Endothelial cell of umbilical vein (primary cell): Measurements from ENCODE around the gene HEXIM2. TPM values are rescaled to one million over a fixed set of nuclear protein-coding genes. Genes with fewer than 3 reads are reported as not detected.

ENCODE experiments used
- BruUV-seq: library from RNA; stranded (reverse); fragments of 400-500 nt; replicated peaks from 2 replicates; lab custom pipeline; 2021; lab: Mats Ljungman, UMichigan
- CTCF ChIA-PET: fragments of 300-600, 350-600 bp; sonication (Branson Sonifier 250); formaldehyde crosslinking; loops from one replicate; lab custom pipeline; 2021; ENCODE audit warnings: antibody characterized with exemption, inconsistent platforms; lab: Charles Lee
- POLR2A ChIA-PET: fragments of 300-600, 350-600 bp; sonication (Branson Sonifier 250); formaldehyde crosslinking; loops from one replicate; lab custom pipeline; 2021; ENCODE audit warnings: antibody characterized with exemption, inconsistent platforms; lab: Charles Lee
- DNase-seq: peaks from one replicate; pipeline ENCODE4 v3.0.0-alpha.2; 2011; ENCODE audit warnings: low read depth, low spot score
- FAIRE-seq: peaks from 2 replicates; lab custom pipeline; 2011; peaks lifted over from hg19 to GRCh38; lab: Jason Lieb, UNC
- H2AFZ ChIP-seq: 2 replicates; pipeline ENCODE4 v1.6.0; 2012; ENCODE audit warnings: low read depth, low read length, control low read depth, inconsistent platforms
- H3K27ac ChIP-seq: 2 replicates; pipeline ENCODE4 v1.5.1; 2011; ENCODE audit warnings: low read depth, mild to moderate bottlenecking, control low read depth, low read length, moderate library complexity; ENCODE audit not compliant: insufficient read depth
- H3K27me3 ChIP-seq, 2 experiments: 2 replicates each; pipeline versions ENCODE4 v1.6.0 to v1.6.1; 2011; ENCODE audit warnings: low read length in 2 of 2, mixed read lengths in 1 of 2; ENCODE audit not compliant: control insufficient read depth in 2 of 2, insufficient read depth in 2 of 2
- H3K36me3 ChIP-seq, 2 experiments: 2 replicates in 1 of 2; 3 replicates in 1 of 2; pipeline ENCODE4 v1.5.1; 2011; ENCODE audit warnings: low read length in 2 of 2, mild to moderate bottlenecking in 1 of 2, moderate library complexity in 1 of 2; ENCODE audit not compliant: control insufficient read depth in 2 of 2, insufficient read depth in 2 of 2; ENCODE audit errors: extremely low read depth in 1 of 2
- H3K4me1 ChIP-seq: 3 replicates; pipeline ENCODE4 v1.5.1; 2011; ENCODE audit warnings: mild to moderate bottlenecking, low read length; ENCODE audit not compliant: control insufficient read depth, insufficient read depth; ENCODE audit errors: extremely low read depth
- H3K4me2 ChIP-seq: 2 replicates; pipeline ENCODE4 v1.6.1; 2011; ENCODE audit warnings: low read length, control low read depth, mixed read lengths; ENCODE audit not compliant: insufficient read depth
- H3K4me3 ChIP-seq, 3 experiments: fragments of 200-600 bp in 1 of 3; sonication (generic), shearing (Covaris generic) in 1 of 3; replicated peaks in 1 of 3; 2 replicates each; pipeline ENCODE4 v1.5.1; 2011 to 2016; ENCODE audit warnings: control low read depth in 3 of 3, low read length in 3 of 3, mild to moderate bottlenecking in 2 of 3, inconsistent platforms in 1 of 3, low read depth in 1 of 3, moderate library complexity in 1 of 3; ENCODE audit not compliant: insufficient read depth in 1 of 3
- H3K79me2 ChIP-seq: 2 replicates; pipeline ENCODE4 v1.6.0; 2012; ENCODE audit warnings: low read length, inconsistent platforms; ENCODE audit not compliant: control insufficient read depth, insufficient read depth
- H3K9ac ChIP-seq: replicated peaks from 2 replicates; pipeline ENCODE3; 2011; ENCODE audit warnings: low read length, control low read depth; ENCODE audit not compliant: insufficient read depth; ENCODE audit errors: extremely low read depth
- H3K9me1 ChIP-seq: replicated peaks from 3 replicates; pipeline ENCODE4 v1.6.0; 2011; ENCODE audit warnings: mild to moderate bottlenecking, low read length; ENCODE audit not compliant: control insufficient read depth, insufficient read depth; ENCODE audit errors: extremely low read depth
- H3K9me3 ChIP-seq: replicated peaks from 2 replicates; pipeline ENCODE4 v1.5.1; 2012; ENCODE audit warnings: low read length, inconsistent platforms; ENCODE audit not compliant: control insufficient read depth, insufficient read depth
- H4K20me1 ChIP-seq: replicated peaks from 2 replicates; pipeline ENCODE3; 2011; ENCODE audit warnings: mild to moderate bottlenecking, low read length; ENCODE audit not compliant: control insufficient read depth, insufficient read depth; ENCODE audit errors: extremely low read depth
- EZH2 ChIP-seq: IDR thresholded peaks from 2 replicates; pipeline ENCODE4 v1.6.1; 2012; ENCODE audit warnings: borderline replicate concordance, low read depth, mild to moderate bottlenecking, moderate library complexity, low read length, inconsistent platforms; ENCODE audit not compliant: severe bottlenecking
- GATA2 ChIP-seq: IDR thresholded peaks from 2 replicates; pipeline ENCODE4 v1.7.0; 2011; ENCODE audit warnings: low read depth, mild to moderate bottlenecking, moderate library complexity, mixed read lengths, low read length; ENCODE audit not compliant: insufficient read length, insufficient read depth
- JUN ChIP-seq: IDR thresholded peaks from 2 replicates; pipeline ENCODE4 v1.6.1; 2011; ENCODE audit warnings: borderline replicate concordance, low read depth; ENCODE audit not compliant: insufficient read length, insufficient read depth
- POLR2A ChIP-seq: IDR thresholded peaks from 2 replicates; pipeline ENCODE4 v1.6.1; 2012; ENCODE audit warnings: low read depth, mild to moderate bottlenecking, control low read depth, low read length
- POLR2AphosphoS5 ChIP-seq: IDR thresholded peaks from 2 replicates; pipeline ENCODE4 v1.6.1; 2012; ENCODE audit warnings: low read depth, mild to moderate bottlenecking, control low read depth, low read length, moderate library complexity; ENCODE audit not compliant: insufficient read depth
- dilution Hi-C: fragments of 300-500 bp; cut with MboI; formaldehyde crosslinking; loops from one replicate; pipeline ENCODE4 v1.15.0; 2019; ENCODE audit warnings: low sequenced_read_pairs; ENCODE audit not compliant: extremely low pct_ligation_motif_present
- intact Hi-C: fragments of 100-400 bp; cut with micrococcal nuclease; formaldehyde crosslinking; loops from one replicate; pipeline ENCODE4 v1.10.0; 2022
- polyA plus RNA-seq, 4 experiments: library from polyadenylated mRNA; depleted of rRNA in 3 of 4; stranded (reverse) in 3 of 4; unstranded in 1 of 4; fragments of >200 nt; gene quantifications; 2 replicates each; pipeline versions ENCODE4 v1.2.1 to v1.2.3, GENCODE V29; 2011 to 2012; ENCODE audit warnings: missing spikeins in 1 of 4
- total RNA-seq: library from RNA; stranded (reverse); gene quantifications from 2 replicates; pipeline ENCODE4 v1.2.3, GENCODE V29; 2021

Gene HEXIM2
- total and polyA plus RNA-seq, 2 donors (not counting 3 experiments of a cell fraction or from before 2014, with no cell fraction given) = 2.9 to 3.8 TPM

- Histone ChIP-seq H3K4me2 (no peak overlapping the region), H3K4me3 (no peak overlapping the region), H4K20me1 (no peaks in the 10 kb centered on the region), H3K79me2 (peaks cover 2% of the 10 kb centered on the region), H3K36me3 (no peaks in the 10 kb centered on the region), H3K27ac (peak overlapping the region; percentile 31), H2AFZ (peak overlapping the region; percentile 43), H3K9ac (peak overlapping the region; percentile 20), H3K27me3 (no peaks in the 10 kb centered on the region), H3K4me1 (peaks cover 38% of the 10 kb centered on the region), H3K9me3 (no peaks in the 10 kb centered on the region), H3K9me1 (no peaks in the 10 kb centered on the region)
- ChIA-PET POLR2A (no interaction called here), CTCF (interaction anchor here (1.1 to 7.2 kb wide), 4 partner anchors 19 to 70 kb away, joined by 3 to 61 read pairs (median 5); no protein-coding TSS in a partner anchor)
- DNase-seq (peak; percentile 73), FAIRE-seq (peak; percentile 55)
- dilution Hi-C loops = no loop called here
- TF ChIP-seq POLR2AphosphoS5 (peak; percentile 36), POLR2A (peak; percentile 48), EZH2 (no peak)
- BruUV-seq = no TSS peak
- intact Hi-C loops = no loop called here
Measured at GRCh38 chr17:45127548-45128300, 34.0 kb upstream of the HEXIM2 start.

GRCh38 chr17:45128331-45128730 is 33.3 kb upstream of the HEXIM2 start:
- TF ChIP-seq JUN (no peak), POLR2A (peak; percentile 7), GATA2 (no peak)
- intact Hi-C loops (no loop called here), dilution Hi-C loops (no loop called here)
- H3K4me1 ChIP-seq = peaks cover 41% of the 10 kb centered on the region
- no peaks in the 10 kb centered on the region for H3K9me3 ChIP-seq
- H4K20me1 ChIP-seq = no peaks in the 10 kb centered on the region
- no peaks in the 10 kb centered on the region for H3K27me3 ChIP-seq
- peak overlapping the region; percentile 43 for H2AFZ ChIP-seq
- POLR2A ChIA-PET = no interaction called here
- no TSS peak for BruUV-seq
- peaks cover 2% of the 10 kb centered on the region for H3K79me2 ChIP-seq
- H3K9me1 ChIP-seq = no peaks in the 10 kb centered on the region
- FAIRE-seq = no peak
- H3K9ac ChIP-seq = peak overlapping the region; percentile 20
- no peak for DNase-seq
- CTCF ChIA-PET = interaction anchor here (1.1 to 7.2 kb wide), 4 partner anchors 19 to 69 kb away, joined by 3 to 61 read pairs (median 5); no protein-coding TSS in a partner anchor
- H3K36me3 ChIP-seq = no peaks in the 10 kb centered on the region
- no peak overlapping the region for H3K4me2 ChIP-seq
- no peak overlapping the region for H3K4me3 ChIP-seq
- peak overlapping the region; percentile 31 for H3K27ac ChIP-seq
